HEK293 (cell line): ENCODE results near the gene GPR153.

Source experiments
- BCL11B ChIP-seq: fragments of 450-650 bp; formaldehyde crosslinking; IDR thresholded peaks from 2 replicates; pipeline ENCODE4 v1.5.1; 2016; ENCODE audit warnings: low read depth, missing biosample characterization, missing genetic modification characterization
- GLIS1 ChIP-seq: fragments of 450-650 bp; formaldehyde crosslinking; IDR thresholded peaks from 2 replicates; pipeline ENCODE4 v1.5.1; 2016; ENCODE audit warnings: missing biosample characterization, missing genetic modification characterization
- OSR2 ChIP-seq: fragments of 450-650 bp; formaldehyde crosslinking; IDR thresholded peaks from 2 replicates; pipeline ENCODE4 v1.5.1; 2016; ENCODE audit warnings: missing biosample characterization, missing genetic modification characterization
- PATZ1 ChIP-seq: fragments of 450-650 bp; formaldehyde crosslinking; IDR thresholded peaks from 2 replicates; pipeline ENCODE4 v1.5.1; 2016; ENCODE audit warnings: missing biosample characterization, missing genetic modification characterization
- ZBTB17 ChIP-seq: fragments of 450-650 bp; formaldehyde crosslinking; IDR thresholded peaks from 2 replicates; pipeline ENCODE4 v1.5.1; 2016; ENCODE audit warnings: missing biosample characterization, missing genetic modification characterization
- ZBTB48 ChIP-seq: fragments of 450-650 bp; formaldehyde crosslinking; IDR thresholded peaks from 2 replicates; pipeline ENCODE4 v1.5.1; 2016; ENCODE audit warnings: missing biosample characterization, missing genetic modification characterization
- ZFHX2 ChIP-seq: fragments of 450-650 bp; formaldehyde crosslinking; conservative IDR thresholded peaks from 2 replicates; pipeline ENCODE4 v1.5.1; 2016; ENCODE audit warnings: missing biosample characterization, missing genetic modification characterization
- ZFP41 ChIP-seq: fragments of 450-650 bp; formaldehyde crosslinking; IDR thresholded peaks from 2 replicates; pipeline ENCODE4 v1.5.1; 2016; ENCODE audit warnings: missing biosample characterization, missing genetic modification characterization, borderline replicate concordance
- ZIC2 ChIP-seq: fragments of 450-650 bp; formaldehyde crosslinking; IDR thresholded peaks from 2 replicates; pipeline ENCODE4 v1.5.1; 2016; ENCODE audit warnings: missing biosample characterization, missing genetic modification characterization
- ZNF138 ChIP-seq: fragments of 450-650 bp; formaldehyde crosslinking; IDR thresholded peaks from 2 replicates; pipeline ENCODE4 v1.5.1; 2016; ENCODE audit warnings: missing biosample characterization, missing genetic modification characterization, borderline replicate concordance
- ZNF2 ChIP-seq: fragments of 450-650 bp; formaldehyde crosslinking; IDR thresholded peaks from 2 replicates; pipeline ENCODE4 v1.5.1; 2016; ENCODE audit warnings: missing biosample characterization, missing genetic modification characterization
- ZNF223 ChIP-seq: fragments of 450-650 bp; formaldehyde crosslinking; IDR thresholded peaks from 2 replicates; pipeline ENCODE4 v1.5.1; 2016; ENCODE audit warnings: missing biosample characterization, missing genetic modification characterization
- ZNF280C ChIP-seq: fragments of 450-650 bp; formaldehyde crosslinking; IDR thresholded peaks from 2 replicates; pipeline ENCODE4 v1.5.1; 2016; ENCODE audit warnings: missing biosample characterization, missing genetic modification characterization
- ZNF280D ChIP-seq: fragments of 450-650 bp; formaldehyde crosslinking; IDR thresholded peaks from 2 replicates; pipeline ENCODE4 v1.5.1; 2016; ENCODE audit warnings: missing biosample characterization, missing genetic modification characterization
- ZNF324 ChIP-seq: fragments of 450-650 bp; formaldehyde crosslinking; IDR thresholded peaks from 2 replicates; pipeline ENCODE4 v1.5.1; 2016; ENCODE audit warnings: missing biosample characterization, missing genetic modification characterization
- ZNF335 ChIP-seq: fragments of 450-650 bp; formaldehyde crosslinking; conservative IDR thresholded peaks from 2 replicates; pipeline ENCODE4 v1.5.1; 2016; ENCODE audit warnings: missing biosample characterization, missing genetic modification characterization
- ZNF354C ChIP-seq: fragments of 450-650 bp; formaldehyde crosslinking; IDR thresholded peaks from 2 replicates; pipeline ENCODE4 v1.5.1; 2016; ENCODE audit warnings: missing biosample characterization, missing genetic modification characterization, low read depth, borderline replicate concordance
- ZNF48 ChIP-seq: fragments of 450-650 bp; formaldehyde crosslinking; IDR thresholded peaks from 2 replicates; pipeline ENCODE4 v1.5.1; 2016; ENCODE audit warnings: missing biosample characterization, missing genetic modification characterization
- ZNF501 ChIP-seq: fragments of 450-650 bp; formaldehyde crosslinking; IDR thresholded peaks from 2 replicates; pipeline ENCODE4 v1.5.1; 2016; ENCODE audit warnings: missing biosample characterization, missing genetic modification characterization
- ZNF521 ChIP-seq: fragments of 450-650 bp; formaldehyde crosslinking; IDR thresholded peaks from 2 replicates; pipeline ENCODE4 v1.5.1; 2017; ENCODE audit warnings: missing biosample characterization, mild to moderate bottlenecking, missing genetic modification characterization
- ZNF555 ChIP-seq: fragments of 450-650 bp; formaldehyde crosslinking; conservative IDR thresholded peaks from 2 replicates; pipeline ENCODE4 v1.5.1; 2017; ENCODE audit warnings: missing biosample characterization, mild to moderate bottlenecking, missing genetic modification characterization, inconsistent platforms
- ZNF624 ChIP-seq: fragments of 450-650 bp; formaldehyde crosslinking; IDR thresholded peaks from 2 replicates; pipeline ENCODE4 v1.5.1; 2017; ENCODE audit warnings: missing biosample characterization, missing genetic modification characterization
- ZNF664 ChIP-seq: fragments of 450-650 bp; formaldehyde crosslinking; IDR thresholded peaks from 2 replicates; pipeline ENCODE4 v1.5.1; 2016; ENCODE audit warnings: missing biosample characterization, missing genetic modification characterization
- ZNF785 ChIP-seq: fragments of 450-650 bp; formaldehyde crosslinking; IDR thresholded peaks from 2 replicates; pipeline ENCODE4 v1.5.1; 2016; ENCODE audit warnings: missing biosample characterization, missing genetic modification characterization
- ZSCAN30 ChIP-seq: fragments of 450-650 bp; IDR thresholded peaks from 2 replicates; pipeline ENCODE4 v1.5.1; 2018; ENCODE audit warnings: missing biosample characterization, mild to moderate bottlenecking, missing genetic modification characterization, moderate library complexity
- TF ChIP-seq, protein P1 (sequence below): fragments of 450-650 bp; formaldehyde crosslinking; IDR thresholded peaks from 2 replicates; pipeline ENCODE4 v1.5.1; 2016; ENCODE audit warnings: missing biosample characterization, missing genetic modification characterization, low read depth
- TF ChIP-seq, protein P2 (sequence below): IDR thresholded peaks from 2 replicates; pipeline ENCODE4 v1.6.1; 2011; ENCODE audit warnings: mild to moderate bottlenecking, low read depth, low read length, borderline replicate concordance

GPR153 gene

DNA sequence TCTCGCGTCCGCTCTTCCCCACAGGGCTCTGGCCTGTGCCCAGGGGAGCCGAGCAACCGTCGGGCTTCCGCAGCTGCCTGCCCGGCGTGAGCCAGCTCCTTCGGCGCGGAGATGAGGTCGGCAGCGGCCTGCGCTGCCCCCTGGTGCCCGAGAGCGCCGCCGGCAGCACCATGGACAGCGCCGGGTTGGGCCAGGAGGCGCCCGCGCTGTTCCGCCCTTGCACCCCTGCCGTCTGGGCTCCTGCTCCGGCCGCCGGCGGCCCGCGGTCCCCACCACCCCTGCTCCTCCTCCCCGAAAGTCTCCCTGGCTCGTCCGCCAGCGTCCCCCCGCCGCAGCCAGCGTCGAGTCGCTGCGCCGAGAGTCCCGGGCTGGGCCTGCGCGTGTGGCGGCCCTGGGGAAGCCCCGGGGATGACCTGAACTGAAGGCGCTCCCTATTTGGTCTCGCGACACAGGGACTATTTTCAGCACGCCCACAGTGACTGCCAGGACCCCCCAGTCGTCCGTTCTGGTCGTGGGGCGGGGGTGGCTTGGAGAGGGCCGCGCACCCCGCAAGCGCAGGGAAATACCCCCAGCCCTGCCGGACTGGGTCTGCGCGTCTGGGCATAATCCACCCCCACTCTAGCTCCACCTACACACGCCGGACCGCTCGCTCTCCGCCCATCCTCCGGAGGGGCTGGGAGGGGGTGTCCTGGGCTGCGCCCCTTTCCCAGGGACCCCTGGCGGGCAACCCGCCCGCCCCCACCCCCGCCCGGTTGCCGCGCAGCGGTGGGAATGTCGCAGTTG, 15.6 kb downstream of the GPR153 start (continued):
- TF ChIP-seq ZNF280C (tag by site-specific recombination) (no peak), PATZ1 (tag by site-specific recombination) (peak; percentile 71), ZNF354C (tag by site-specific recombination) (no peak), BCL11B (no peak), ZNF624 (tag by site-specific recombination) (no peak), ZNF280D (tag by site-specific recombination) (no peak), ZSCAN30 (peak; percentile 87), ZNF2 (tag by site-specific recombination) (peak; percentile 32; the same call in 1 of the 2 replicates), ZFP41 (tag by site-specific recombination) (no peak), ZNF223 (no peak), GLIS1 (tag by site-specific recombination) (0 out of 2 replicates have a peak, but pooled peaks have one; percentile 52), ZNF324 (no peak), ZNF664 (no peak), OSR2 (tag by site-specific recombination) (peak; percentile 68), ZNF521 (tag by site-specific recombination) (no peak), ZNF335 (peak; percentile 86), ZNF501 (no peak), ZNF785 (tag by site-specific recombination) (no peak), ZBTB48 (peak; percentile 57; the same call in 1 of the 2 replicates), ZBTB17 (tag by site-specific recombination) (peak; percentile 35; the same call in 1 of the 2 replicates), ZNF48 (no peak), ZNF555 (no peak), ZNF138 (no peak), ZFHX2 (tag by site-specific recombination) (peak; percentile 86), ZIC2 (peak; percentile 82)
- TF ChIP-seq, protein P1, sequence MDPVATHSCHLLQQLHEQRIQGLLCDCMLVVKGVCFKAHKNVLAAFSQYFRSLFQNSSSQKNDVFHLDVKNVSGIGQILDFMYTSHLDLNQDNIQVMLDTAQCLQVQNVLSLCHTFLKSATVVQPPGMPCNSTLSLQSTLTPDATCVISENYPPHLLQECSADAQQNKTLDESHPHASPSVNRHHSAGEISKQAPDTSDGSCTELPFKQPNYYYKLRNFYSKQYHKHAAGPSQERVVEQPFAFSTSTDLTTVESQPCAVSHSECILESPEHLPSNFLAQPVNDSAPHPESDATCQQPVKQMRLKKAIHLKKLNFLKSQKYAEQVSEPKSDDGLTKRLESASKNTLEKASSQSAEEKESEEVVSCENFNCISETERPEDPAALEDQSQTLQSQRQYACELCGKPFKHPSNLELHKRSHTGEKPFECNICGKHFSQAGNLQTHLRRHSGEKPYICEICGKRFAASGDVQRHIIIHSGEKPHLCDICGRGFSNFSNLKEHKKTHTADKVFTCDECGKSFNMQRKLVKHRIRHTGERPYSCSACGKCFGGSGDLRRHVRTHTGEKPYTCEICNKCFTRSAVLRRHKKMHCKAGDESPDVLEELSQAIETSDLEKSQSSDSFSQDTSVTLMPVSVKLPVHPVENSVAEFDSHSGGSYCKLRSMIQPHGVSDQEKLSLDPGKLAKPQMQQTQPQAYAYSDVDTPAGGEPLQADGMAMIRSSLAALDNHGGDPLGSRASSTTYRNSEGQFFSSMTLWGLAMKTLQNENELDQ (tag by site-specific recombination), result no peak
- TF ChIP-seq, protein P2, sequence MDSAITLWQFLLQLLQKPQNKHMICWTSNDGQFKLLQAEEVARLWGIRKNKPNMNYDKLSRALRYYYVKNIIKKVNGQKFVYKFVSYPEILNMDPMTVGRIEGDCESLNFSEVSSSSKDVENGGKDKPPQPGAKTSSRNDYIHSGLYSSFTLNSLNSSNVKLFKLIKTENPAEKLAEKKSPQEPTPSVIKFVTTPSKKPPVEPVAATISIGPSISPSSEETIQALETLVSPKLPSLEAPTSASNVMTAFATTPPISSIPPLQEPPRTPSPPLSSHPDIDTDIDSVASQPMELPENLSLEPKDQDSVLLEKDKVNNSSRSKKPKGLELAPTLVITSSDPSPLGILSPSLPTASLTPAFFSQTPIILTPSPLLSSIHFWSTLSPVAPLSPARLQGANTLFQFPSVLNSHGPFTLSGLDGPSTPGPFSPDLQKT, result no peak
